Measurements from ENCODE around the gene COA4.

- TF ChIP-seq CTCF (IDR thresholded peaks at IDR 0.05): no peak
- TF ChIP-seq POLR2A (IDR thresholded peaks at IDR 0.05): no peak
Measured at GRCh38 chr11:73859671-73860070, 17.0 kb downstream of the COA4 start.
